GM21360 (cell line): ENCODE results near the gene RGS16.
A peak's percentile ranks its signal among the peaks of the same experiment; 100 is the strongest.

ENCODE experiments used
- ATAC-seq: cut with Tn5 transposase; IDR thresholded peaks from one replicate; pipeline ENCODE4 v1.9.1; 2021; ENCODE audit warnings: mild to moderate bottlenecking, moderate library complexity; ENCODE audit not compliant: unreplicated experiment

Gene RGS16

DNA sequence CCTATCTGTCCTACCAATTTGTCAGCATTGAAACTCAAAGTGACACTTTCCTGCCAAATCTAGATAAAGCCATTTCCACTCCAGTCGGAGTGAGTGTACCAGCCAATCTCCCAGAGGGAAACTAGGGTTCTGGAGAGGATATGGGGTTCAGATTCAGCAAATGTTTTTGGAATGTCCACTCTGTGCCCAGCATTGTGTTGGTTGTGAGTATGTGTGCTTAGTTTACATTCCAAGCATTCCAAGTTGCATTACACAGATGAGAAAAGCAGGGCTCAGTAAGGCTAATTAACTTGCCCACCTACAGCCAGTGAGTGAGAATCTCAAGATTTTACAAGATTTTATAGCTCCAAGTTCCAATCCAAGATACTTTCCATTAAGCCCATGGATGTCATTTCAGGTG, 26.4 kb upstream of the RGS16 start:
- no peak for ATAC-seq

DNA sequence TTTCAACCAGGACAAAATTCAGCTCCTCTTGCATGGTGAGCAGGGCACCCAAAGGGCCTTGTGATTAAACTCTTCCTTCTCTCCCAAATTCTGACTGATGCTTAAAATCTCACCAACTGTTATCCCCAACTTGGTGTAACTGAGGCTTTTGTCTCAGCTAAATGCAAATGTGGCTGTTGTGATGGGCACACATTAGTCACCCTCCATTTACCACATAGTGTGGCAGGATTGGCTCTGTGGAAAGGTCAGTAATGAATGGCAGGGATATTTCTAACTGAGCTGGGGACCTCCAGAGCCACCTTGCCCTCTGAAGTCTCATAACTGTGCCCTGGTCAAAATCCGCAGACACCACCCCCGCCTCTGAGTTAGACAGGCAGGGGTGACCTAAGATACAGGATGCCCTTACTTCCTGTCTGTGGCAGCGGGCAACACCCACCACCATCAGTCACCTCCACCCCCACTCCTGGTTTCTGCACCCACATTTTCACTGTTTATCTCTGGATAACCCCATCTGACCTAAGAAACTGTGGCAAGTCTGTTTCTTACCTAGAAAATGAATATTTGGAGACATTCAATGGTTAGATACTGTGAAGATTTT, 25.4 kb upstream of the RGS16 start:
- no peak for ATAC-seq

GRCh38 chr1:182629080-182629479, 24.9 kb upstream of the RGS16 start:
- no peak for ATAC-seq

DNA sequence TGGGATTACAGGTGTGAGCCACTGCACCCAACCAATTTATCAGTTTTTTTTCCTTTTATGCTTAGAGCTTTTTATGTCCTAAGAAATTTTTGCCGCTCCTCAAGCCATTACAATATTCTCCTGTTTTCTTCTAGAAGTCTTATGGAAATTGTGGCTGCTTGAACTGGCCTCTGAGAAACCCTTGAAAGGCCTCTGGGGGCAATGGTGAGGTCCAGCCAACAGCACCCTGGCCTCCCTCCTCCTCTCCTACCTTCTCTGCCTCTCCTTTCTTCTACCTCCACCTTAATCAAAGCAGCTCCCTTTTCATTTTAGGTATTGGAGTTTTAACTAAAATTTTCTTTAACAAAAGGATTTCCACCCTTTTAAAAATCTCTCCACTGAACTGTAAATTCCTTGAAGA, 24.5 kb upstream of the RGS16 start:
- no peak for ATAC-seq

DNA sequence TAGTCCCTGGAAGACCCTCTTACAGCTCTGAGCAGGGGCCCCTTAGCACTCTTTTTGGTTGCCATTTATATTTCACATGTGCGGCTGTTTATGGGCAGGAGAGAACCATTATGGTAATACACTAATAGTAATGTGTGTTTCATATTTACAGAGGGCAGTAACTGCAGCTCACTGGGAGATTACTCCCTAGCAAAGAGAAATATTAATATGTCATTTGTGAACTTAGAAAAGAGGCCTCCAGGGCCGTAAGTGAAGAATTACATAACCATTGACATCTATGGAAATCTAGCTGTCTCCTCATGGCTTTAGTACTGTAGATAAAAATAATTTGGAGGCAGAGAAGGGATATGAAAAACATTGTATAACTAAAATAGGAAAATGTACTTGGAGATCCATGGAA, 23.4 kb upstream of the RGS16 start:
- no peak for ATAC-seq

DNA sequence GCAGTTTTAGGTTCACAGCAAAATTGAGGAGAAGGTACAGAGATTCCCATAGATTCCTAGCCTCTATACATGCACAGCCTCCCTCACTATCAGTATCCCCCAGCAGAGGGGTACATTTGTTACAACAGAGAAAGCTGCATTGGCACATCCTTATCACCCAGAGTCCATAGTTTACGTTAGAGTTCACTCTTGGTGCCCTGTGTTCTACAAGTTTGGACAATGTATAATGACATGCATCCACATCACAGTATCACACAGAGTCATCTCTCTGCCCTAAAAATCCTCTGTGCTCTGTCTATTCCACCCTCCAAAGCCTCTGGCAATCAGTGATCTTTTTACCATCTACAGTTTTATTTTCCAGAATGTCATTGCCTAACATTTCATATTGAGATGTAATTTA, 22.3 kb upstream of the RGS16 start:
- no peak for ATAC-seq

- ATAC-seq: no peak
These were observed 21.7 kb upstream of the RGS16 start for GRCh38 chr1:182625719-182626504.

- no peak for ATAC-seq
These were observed 20.8 kb upstream of the RGS16 start for GRCh38 chr1:182625024-182625423.

DNA sequence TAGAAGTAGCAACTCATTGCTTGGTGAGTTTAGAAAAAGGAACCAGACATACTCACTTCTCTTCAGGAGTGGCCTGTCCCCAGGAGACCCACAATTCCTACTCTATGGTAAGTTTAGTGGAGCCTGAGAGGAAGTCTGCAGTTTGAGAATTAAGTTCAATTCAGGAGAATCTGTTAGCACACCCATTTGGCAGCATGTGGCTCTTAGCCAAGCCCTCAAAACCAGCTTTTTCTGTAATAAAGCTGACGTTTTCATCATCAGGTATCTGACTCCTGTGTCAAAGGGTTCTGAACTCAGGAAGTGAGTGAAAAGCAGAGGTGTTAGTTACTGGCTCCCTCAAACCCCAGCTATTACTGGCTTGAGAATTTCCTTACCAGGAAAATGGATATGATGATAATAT, 20.4 kb upstream of the RGS16 start:
- ATAC-seq: no peak

DNA sequence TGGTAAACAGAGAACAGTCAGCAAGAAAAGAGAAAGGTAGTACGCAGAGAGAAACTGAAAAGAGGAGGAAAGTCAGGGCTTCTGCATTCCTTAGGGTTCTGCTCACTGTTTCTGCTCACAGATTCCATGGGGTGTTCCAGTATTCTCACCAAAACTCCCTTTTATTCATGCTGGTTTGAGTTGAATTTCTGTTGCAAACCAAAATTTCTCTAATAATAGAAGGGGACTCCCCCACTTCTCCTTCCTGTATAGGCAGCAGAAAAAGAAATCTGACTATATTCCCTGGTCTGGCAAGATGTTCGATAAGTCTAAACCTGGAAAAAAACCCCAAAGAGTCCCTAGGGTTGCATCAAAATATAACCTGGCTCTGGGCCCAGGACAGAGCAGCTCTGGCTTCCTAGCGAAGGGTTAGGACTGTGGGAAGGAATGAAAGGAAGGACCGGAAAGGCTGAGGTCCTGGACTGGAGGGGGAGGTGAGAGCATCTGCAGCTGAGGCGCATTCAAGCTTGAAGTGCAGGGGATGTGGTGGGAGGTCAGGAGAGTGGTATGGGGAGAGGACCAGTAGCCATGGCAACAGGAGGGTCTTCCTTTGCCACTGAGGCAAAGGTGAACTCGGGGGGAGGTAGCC, 18.8 kb upstream of the RGS16 start:
- peak; percentile 44 for ATAC-seq

DNA sequence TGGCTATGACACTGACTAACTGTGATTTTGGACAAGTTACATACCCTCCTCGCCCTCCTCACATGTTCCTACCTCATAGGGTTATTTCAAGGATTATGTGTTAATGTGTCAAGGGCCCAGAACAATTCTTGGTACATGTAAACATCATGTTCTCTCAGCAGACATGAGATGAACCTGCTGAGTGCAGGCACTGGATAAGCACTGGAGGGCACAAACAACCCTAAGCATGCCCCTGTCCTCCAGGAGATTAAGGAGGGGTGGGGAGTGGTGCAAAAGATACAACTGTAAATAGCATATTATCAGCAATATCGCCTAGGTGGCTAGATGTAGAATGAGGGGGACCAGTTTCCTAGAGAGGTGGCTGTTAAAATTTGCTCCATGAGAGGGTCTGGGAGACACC, 17.7 kb upstream of the RGS16 start:
- ATAC-seq: no peak

DNA sequence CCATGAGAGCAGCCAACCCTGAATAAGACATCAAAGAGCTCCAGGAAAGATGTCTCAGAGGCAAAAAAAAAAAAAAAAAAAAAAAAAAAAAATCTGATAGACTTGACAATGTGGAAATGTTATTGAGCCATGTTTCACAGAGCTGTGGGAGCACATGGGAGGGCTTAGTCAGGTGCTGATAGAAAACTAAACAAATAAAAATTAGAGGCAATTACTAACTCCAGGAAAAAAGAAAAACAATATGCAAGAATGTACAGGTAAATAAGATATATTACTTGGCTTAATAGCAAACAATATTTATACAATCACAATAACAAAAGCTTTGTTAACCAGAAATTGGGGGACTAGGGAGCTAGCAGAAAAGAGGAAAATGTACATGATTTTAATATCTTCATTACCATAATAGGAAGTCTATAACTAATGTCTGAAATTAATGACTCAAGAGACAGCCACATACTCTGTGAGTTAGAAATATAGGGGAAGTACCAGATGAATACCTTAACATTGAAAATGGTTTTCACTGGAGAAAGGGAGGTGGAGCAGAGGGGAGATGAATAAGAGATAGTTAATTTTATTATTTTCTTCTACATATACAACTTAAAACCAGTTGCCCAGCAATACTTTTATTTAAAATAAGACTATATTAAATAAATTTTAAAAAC, 16.9 kb upstream of the RGS16 start:
- ATAC-seq: no peak

GRCh38 chr1:182617734-182618351, 13.7 kb upstream of the RGS16 start:
- no peak for ATAC-seq

DNA sequence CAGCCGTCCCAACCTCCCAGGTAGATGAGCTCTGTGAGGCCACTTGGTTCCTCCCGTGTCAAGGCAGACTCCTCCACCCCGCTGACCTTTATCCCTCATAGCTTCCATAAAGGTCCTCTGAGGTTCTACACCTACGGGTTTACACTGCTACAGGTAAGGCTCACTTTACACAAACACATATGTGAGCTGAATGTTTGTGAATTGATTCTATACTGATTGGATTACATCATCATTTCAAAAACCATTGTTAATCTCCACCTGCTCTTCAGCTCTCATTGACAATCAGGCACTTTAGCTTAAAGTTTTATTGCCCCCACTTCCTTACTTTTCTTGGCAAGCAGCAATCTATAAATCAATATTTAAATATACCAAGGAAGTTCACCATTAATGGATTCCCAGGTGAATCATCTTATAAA, 12.8 kb upstream of the RGS16 start:
- ATAC-seq: no peak

GRCh38 chr1:182616130-182617013, 12.2 kb upstream of the RGS16 start:
- peak; percentile 67 for ATAC-seq

GRCh38 chr1:182615468-182616129, 11.4 kb upstream of the RGS16 start:
- peak; percentile 20 for ATAC-seq

GRCh38 chr1:182614796-182615454, 10.7 kb upstream of the RGS16 start:
- ATAC-seq: peak; percentile 49

DNA sequence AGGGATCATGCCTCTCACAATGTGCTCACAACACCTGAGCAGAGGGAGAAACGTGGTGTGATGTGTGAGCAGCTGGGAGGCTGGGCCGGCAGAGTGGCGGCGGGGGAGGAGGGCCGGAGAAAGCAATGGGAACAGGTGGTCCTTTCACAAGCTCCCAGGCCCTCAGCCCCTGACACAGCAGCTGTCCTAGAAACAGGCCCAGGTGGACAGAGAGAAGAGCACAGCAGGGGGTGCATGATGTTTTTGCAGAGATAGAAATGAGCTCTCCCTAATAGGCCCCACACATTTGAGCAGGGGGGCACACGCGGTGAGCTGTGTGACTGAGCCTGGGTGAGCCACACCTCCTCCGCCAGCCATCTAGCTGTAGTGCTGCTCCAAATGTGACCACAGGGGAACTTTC, 7.6 kb upstream of the RGS16 start:
- no peak for ATAC-seq

- ATAC-seq: no peak
These were observed 7.1 kb upstream of the RGS16 start for GRCh38 chr1:182611326-182611725.
